Body of pancreas (tissue), 4 donors: ENCODE data around the gene CRAT. TPM values are rescaled to one million over a fixed set of nuclear protein-coding genes. Genes with fewer than 3 reads are reported as not detected.
"Not testable (repeated sequence)": the region's sequence is repeated elsewhere in the genome, so short reads cannot be mapped to it uniquely, and the experiment has no call there.

Source experiments
- ATAC-seq: fragments of 150-250 bp; one replicate; pipeline ENCODE4 v1.9.1; 2016
- DNase-seq, 4 donors: peaks; one replicate each; pipeline ENCODE4 v3.0.0-alpha.2; 2019
- H3K27ac ChIP-seq, 4 donors: fragments of 200-600 bp; sonication (generic); 1 replicate in 3 of 4; 2 replicates in 1 of 4; pipeline versions ENCODE4 v1.5.1 to v1.6.1; 2016 to 2019; ENCODE audit warnings: mild to moderate bottlenecking in 1 of 4, mixed read lengths in 1 of 4, moderate library complexity in 1 of 4
- H3K27me3 ChIP-seq, 2 donors: fragments of 200-600 bp; sonication (generic); one replicate each; pipeline ENCODE4 v1.6.0; 2016; ENCODE audit warnings: mild to moderate bottlenecking in 1 of 2
- H3K36me3 ChIP-seq, 2 donors: fragments of 200-600 bp; sonication (generic); replicated peaks in 1 of 2; 2 replicates each; pipeline ENCODE4 v1.5.1; 2016; ENCODE audit warnings: low read depth in 2 of 2; ENCODE audit not compliant: insufficient read depth in 1 of 2
- H3K4me1 ChIP-seq: fragments of 200-600 bp; sonication (generic); one replicate; pipeline ENCODE4 v1.6.0; 2016
- H3K4me3 ChIP-seq, 2 donors: fragments of 200-600 bp; sonication (generic); 1 replicate in 1 of 2; 2 replicates in 1 of 2; pipeline ENCODE4 v1.5.1; 2016 to 2019
- H3K9me3 ChIP-seq, 3 donors: fragments of 200-600 bp; sonication (generic); 1 replicate in 2 of 3; 2 replicates in 1 of 3; pipeline ENCODE4 v1.5.1; 2016
- POLR2A ChIP-seq, 3 donors: fragments of 450-650 bp; IDR thresholded peaks; one replicate each; pipeline ENCODE4 v1.6.1; 2016; ENCODE audit warnings: antibody characterized with exemption in 3 of 3, mild to moderate bottlenecking in 2 of 3
- WGBS, 2 donors: methylation state at CpG; one replicate each; pipeline ENCODE4 v1.1.5; 2017; 5-methylcytosine and 5-hydroxymethylcytosine counted together
- intact Hi-C: fragments of 100-400 bp; cut with DNase I; formaldehyde crosslinking; loops from one replicate; pipeline ENCODE4 v1.15.1; 2023
- total RNA-seq, 2 donors: library from RNA; depleted of rRNA; stranded (reverse); fragments of >200 nt; gene quantifications; one replicate each; pipeline ENCODE4 v1.1.0, GENCODE V29; 2016
- TF ChIP-seq, protein P1 (sequence below), 7 experiments: fragments of 450-650 bp in 4 of 7; fragments of 200-600 bp in 3 of 7; sonication (generic) in 3 of 7; IDR thresholded peaks; one replicate each; pipeline ENCODE4 v1.5.1; 2016 to 2019; ENCODE audit warnings: antibody characterized with exemption in 7 of 7

The CRAT gene
- total RNA-seq, 2 donors from 2014 or later: 84.8 to 112 TPM

DNA sequence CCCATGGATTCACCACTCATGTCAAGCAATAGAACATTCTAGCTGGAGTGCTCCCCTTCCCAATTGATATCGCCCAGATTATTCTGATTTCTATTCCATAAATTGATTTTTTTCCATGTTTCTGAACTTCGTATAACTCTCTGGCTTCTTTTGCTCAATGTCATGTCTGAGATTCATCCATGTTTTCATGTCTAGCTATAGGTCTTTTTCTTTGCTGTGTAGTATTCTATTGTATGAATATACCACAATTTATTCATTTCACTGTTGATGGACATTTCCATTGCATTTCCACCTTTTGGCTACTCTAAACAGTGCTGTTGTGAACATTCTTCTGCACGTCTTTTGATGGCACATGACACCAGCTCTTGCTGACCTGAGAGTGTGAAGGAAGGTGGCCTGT lies 20.2 kb upstream of the CRAT start:
- Histone ChIP-seq H3K4me1 (peaks cover 8% of the 10 kb centered on the region), H3K36me3 (peaks cover 0 to 10% of the 10 kb centered on the region in 2 donors), H3K27me3 (no peaks in the 10 kb centered on the region), H3K4me3 (no peak overlapping the region), H3K27ac (no peak overlapping the region), H3K9me3 (no peaks in the 10 kb centered on the region)
- 63 to 66% methylated on average over 3 of the region's 3 CpGs for whole genome bisulfite sequencing, 2 donors
- ATAC-seq (no peak), DNase-seq (no peak)
- TF ChIP-seq, protein P1, sequence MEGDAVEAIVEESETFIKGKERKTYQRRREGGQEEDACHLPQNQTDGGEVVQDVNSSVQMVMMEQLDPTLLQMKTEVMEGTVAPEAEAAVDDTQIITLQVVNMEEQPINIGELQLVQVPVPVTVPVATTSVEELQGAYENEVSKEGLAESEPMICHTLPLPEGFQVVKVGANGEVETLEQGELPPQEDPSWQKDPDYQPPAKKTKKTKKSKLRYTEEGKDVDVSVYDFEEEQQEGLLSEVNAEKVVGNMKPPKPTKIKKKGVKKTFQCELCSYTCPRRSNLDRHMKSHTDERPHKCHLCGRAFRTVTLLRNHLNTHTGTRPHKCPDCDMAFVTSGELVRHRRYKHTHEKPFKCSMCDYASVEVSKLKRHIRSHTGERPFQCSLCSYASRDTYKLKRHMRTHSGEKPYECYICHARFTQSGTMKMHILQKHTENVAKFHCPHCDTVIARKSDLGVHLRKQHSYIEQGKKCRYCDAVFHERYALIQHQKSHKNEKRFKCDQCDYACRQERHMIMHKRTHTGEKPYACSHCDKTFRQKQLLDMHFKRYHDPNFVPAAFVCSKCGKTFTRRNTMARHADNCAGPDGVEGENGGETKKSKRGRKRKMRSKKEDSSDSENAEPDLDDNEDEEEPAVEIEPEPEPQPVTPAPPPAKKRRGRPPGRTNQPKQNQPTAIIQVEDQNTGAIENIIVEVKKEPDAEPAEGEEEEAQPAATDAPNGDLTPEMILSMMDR (IDR thresholded peaks at IDR 0.05): no peak
- TF ChIP-seq POLR2A (IDR thresholded peaks at IDR 0.05): no peak
- intact Hi-C loops: loop anchor here (10.0 kb wide), 1 partner anchor 654 kb away; no protein-coding TSS in a partner anchor

DNA sequence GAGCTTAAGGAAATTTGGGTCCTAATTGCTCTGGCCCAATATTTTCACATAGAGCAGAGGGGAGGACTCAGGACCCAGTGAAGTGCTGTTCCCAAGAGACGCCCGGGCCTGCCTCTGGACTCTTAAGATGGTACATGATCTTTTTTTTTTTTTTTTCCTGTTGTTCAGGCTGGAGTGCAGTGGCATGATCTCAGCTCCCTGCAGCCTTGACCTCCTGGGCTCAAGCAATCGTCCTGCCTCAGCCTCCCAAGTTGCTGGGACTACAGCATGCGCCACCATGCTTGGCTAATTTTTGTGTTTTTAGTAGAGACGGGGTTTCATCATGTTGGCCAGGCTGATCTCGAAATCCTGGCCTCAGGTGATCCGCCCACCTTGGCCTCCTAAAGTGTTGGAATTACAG lies 19.7 kb upstream of the CRAT start:
- H3K27ac ChIP-seq, H3K4me3 ChIP-seq, DNase-seq, H3K4me1 ChIP-seq, H3K36me3 ChIP-seq, ATAC-seq, H3K9me3 ChIP-seq, H3K27me3 ChIP-seq: not testable (repeated sequence)
- intact Hi-C loops: loop anchor here (10.0 kb wide), 1 partner anchor 655 kb away; no protein-coding TSS in a partner anchor
- 87 to 89% methylated on average over 7 of the region's 7 CpGs for WGBS, 2 donors

DNA sequence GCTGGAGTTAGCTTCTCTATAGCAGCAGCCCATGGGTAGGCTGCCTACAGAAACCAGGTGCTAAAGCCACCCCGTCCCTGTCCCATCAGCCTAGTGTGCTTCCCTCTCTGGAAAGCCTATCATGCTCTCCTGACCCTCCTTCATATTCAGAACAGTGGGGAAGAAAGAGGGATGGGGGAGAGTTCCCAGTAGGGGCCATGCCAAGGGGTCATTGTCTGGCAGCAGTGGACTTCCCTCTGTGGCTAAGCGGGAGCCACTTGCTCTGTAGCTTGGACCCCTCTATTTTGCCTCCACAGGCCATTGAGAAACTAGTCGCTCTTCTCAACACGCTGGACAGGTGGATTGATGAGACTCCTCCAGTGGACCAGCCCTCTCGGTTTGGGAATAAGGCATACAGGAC lies 18.1 kb upstream of the CRAT start:
- TF ChIP-seq, protein P1 (IDR thresholded peaks at IDR 0.05): no peak
- TF ChIP-seq POLR2A (IDR thresholded peaks at IDR 0.05): no peak
- intact Hi-C loops: loop anchor here (5.0 kb wide), 1 partner anchor 484 kb away; no protein-coding TSS in a partner anchor
- no peak for DNase-seq
- H3K4me1 ChIP-seq: peaks cover 8% of the 10 kb centered on the region
- no peak overlapping the region for H3K4me3 ChIP-seq
- no peaks in the 10 kb centered on the region for H3K27me3 ChIP-seq
- no peaks in the 10 kb centered on the region for H3K9me3 ChIP-seq
- 91 to 100% methylated on average over 1 to 5 of the region's 5 CpGs for WGBS, 2 donors
- ATAC-seq: no peak
- peaks cover 0 to 11% of the 10 kb centered on the region in 2 donors for H3K36me3 ChIP-seq
- H3K27ac ChIP-seq: no peak overlapping the region

DNA sequence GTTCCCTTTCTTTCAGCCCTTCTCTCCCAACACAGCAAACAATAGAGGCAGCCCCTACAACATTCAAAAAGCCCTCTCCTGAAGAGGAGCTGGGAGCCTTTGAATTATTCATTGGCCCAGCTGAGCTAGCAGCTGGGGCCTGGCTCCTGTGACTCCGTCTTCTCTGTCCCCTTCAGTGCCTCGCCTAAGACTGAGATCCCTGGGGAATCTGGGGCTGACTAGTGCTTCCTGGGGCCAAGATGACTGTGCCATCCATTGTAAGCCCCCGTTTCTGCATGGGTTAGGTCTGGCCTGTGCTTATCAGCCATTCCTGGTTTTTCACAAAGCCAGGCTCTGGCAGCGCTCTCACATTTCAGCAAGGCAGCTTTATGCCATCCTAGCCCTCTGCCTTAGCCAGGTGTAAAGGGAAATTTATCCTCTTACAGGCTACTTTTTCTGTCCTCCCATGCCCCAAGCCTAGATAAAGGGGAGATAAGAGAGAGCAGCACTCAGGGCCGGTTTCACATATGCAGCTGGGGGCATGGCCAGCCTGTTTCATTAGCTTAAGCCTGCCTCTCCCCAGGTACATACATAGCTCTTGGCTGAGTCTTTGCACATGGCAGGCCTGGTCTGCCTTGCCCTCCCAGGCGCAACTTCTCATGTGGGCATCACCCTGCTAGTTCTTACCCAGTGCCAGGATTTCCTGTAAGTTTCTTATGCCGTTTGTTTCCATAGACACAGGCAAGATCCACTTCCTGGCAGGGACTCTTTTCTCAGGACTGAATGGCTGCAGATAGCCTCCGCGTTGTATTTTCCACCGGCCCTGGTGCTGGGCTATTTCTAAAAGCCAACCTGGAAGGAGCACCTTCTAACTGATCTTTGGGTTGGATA lies 16.4 kb upstream of the CRAT start:
- H3K4me3 ChIP-seq: no peak overlapping the region

GRCh38 chr9:129125478-129125877 lies 14.9 kb upstream of the CRAT start:
- Histone ChIP-seq H3K27me3 (no peaks in the 10 kb centered on the region), H3K27ac (no peak overlapping the region), H3K4me1 (no peaks in the 10 kb centered on the region), H3K9me3 (no peaks in the 10 kb centered on the region), H3K4me3 (no peak overlapping the region), H3K36me3 (peaks cover 0 to 13% of the 10 kb centered on the region in 2 donors)
- WGBS, 2 donors: 87 to 95% methylated on average over 8 of the region's 8 CpGs
- ATAC-seq (no peak), DNase-seq (no peak)
- intact Hi-C loops: loop anchor here (5.0 kb wide), 1 partner anchor 487 kb away; no protein-coding TSS in a partner anchor
- TF ChIP-seq, protein P1 (IDR thresholded peaks at IDR 0.05): no peak
- no peak for TF ChIP-seq POLR2A (IDR thresholded peaks at IDR 0.05)

More for the DNA sequence above, 16.4 kb upstream of the CRAT start:
- no peak for ATAC-seq
- no peaks in the 10 kb centered on the region for H3K9me3 ChIP-seq
- H3K4me1 ChIP-seq: peaks cover 8% of the 10 kb centered on the region
- H3K27me3 ChIP-seq: no peaks in the 10 kb centered on the region
- no peak overlapping the region for H3K27ac ChIP-seq
- no peak for TF ChIP-seq POLR2A (IDR thresholded peaks at IDR 0.05)
- TF ChIP-seq, protein P1 (IDR thresholded peaks at IDR 0.05): no peak
- no peak for DNase-seq
- 71 to 73% methylated on average over 8 to 10 of the region's 10 CpGs for WGBS, 2 donors
- intact Hi-C loops: loop anchor here (5.0 kb wide), 1 partner anchor 485 kb away; no protein-coding TSS in a partner anchor
- H3K36me3 ChIP-seq: peaks cover 0 to 13% of the 10 kb centered on the region in 2 donors
